Embryonic facial prominence (tissue), 1 donor: Measurements from ENCODE around the gene AHNAK2.
"Not testable (repeated sequence)": the region's sequence is repeated elsewhere in the genome, so short reads cannot be mapped to it uniquely, and the experiment has no call there.

Source experiments
- DNase-seq: peaks from one replicate; pipeline ENCODE4 v3.0.0-alpha.2; 2016; ENCODE audit errors: extremely low spot score

AHNAK2 gene

DNA sequence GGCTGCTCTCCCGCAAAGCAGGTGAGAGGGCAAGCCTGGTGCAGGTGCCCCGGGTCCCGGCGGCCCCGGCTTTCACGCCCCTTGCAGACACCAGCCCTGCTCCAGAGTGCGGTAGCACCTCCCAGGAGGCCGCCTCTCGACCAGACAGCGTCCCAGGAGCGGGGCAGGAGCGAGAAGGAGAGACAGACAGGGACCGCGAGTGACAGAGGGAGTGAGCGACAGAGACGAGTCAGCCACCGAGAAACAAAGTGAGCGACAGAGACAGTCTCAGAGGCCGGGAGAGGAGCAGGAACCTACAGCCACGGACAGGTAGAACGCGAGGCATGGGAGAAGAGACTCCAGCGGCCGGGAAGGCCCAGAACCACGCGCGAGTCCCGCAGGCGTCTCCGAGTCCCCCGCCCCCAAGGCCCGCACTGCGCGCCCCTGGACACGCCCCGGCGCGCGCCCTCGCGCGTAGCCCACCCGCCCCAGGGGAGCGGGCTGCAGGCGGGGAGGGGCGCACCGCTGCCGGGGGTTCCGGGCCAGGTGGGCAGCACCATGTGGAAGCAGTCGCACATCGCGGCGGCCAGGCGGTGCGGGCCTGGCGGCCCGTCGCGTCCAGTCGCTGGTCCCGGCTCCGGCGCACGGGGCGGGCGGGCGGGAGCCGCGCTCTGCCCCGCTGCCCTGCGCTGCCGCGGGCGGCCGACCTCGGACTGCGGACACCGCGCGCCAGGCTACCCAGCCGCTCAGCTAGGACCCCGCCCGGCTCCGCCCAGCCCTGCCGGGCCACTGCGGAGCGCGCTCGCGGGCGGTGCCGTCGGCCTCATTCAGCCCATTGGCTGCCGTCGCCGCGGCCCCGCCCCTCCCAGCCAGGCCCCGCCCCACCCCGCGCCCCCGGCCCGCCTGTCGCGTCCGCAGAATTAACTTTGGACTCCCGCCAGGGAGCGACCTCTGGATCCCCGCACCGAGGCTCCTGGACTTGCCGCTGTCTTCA lies at the start of gene AHNAK2:
Gene AHNAK2 (minus strand): TSS at position 694 of the 973 bp plus-strand sequence. CDS start 137 bp downstream, at position 557.
- no peak for DNase-seq

DNA sequence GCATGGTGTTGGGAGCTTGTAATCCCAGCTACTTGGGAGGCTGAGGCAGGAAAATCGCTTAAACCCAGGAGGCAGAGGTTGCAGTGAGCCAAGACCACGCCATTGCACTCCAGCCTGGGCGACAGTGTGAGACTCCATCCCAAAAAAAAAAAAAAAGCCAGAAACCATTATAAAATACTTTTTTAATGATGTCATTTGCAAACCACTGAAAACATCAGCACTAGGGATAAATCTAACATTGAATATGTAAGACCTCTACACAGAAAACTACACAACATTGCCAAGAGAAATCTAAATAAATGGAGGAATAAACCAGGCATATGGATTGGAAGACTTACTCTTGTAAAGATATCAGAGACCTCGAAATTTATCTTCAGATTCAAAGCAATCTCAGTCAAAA lies 49.5 kb upstream of the AHNAK2 start:
- DNase-seq = not testable (repeated sequence)

DNA sequence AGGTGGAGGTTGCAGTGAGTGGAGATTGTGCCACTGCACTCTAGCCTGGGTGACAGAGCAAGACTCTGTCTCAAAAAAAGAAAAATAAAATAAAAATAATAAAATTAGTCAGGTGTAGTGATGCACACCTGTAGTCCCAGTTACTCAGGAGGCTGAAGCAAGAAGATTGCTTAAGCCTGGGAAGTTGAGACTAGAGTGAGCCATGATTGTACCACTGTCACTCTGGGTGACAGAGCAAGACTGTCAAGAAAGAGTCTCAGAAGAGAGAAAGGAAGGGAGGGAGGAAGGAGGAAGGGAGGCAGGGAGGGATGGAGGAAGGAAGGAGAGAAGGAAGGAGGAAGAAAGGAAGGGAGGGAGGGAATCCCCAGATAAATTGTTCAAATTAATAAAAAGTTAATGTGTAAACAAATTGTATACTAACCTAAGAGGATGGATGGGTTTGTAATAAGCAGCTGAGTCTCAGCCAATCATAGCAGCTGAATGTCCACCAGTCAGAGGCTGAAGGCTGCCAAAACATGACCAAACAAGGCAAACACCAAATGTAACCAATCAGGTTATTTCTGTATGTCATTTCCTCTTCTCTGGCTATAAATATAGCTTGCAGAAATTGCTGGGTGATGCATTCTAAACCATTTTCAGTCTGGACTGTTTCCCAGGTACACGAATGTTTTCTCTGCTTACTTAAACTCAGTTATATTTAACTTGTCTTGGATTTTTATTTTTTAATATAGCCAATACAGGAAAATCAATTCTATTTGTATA lies 48.8 kb upstream of the AHNAK2 start:
- no peak for DNase-seq

DNA sequence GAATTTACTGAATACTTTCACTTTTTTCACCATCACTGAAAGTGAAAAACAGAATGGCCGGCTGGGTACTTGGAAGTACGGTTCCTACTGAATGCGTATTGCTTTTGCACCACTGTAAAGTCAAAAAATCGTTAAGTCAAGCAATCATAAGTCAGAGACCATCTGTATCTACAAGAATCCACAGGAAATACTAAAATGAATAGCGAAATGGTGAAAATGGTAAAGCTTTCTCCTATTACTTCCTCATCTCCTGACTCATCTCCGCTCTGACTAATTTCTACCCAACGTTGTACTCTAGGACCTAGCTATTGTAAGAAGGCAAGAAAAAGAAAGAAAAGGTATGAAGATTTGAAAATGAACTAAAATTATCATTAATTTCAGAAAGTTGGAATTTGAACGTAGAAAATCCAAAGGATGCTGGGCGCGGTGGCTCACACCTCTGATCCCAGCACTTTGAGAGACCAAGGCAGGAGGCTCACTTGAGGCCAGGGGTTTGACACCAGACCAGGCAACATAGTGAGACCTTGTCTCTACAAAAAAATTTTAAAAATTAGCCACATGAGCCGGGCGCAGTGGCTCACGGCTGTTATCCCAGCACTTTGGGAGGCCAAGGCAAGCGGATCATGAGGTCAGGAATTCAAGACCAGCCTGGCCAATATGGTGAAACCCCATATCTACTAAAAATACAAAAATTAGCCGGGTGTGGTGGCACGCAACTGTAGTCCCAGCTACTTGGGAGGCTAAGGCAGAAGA lies 48.0 kb upstream of the AHNAK2 start:
- no peak for DNase-seq

DNA sequence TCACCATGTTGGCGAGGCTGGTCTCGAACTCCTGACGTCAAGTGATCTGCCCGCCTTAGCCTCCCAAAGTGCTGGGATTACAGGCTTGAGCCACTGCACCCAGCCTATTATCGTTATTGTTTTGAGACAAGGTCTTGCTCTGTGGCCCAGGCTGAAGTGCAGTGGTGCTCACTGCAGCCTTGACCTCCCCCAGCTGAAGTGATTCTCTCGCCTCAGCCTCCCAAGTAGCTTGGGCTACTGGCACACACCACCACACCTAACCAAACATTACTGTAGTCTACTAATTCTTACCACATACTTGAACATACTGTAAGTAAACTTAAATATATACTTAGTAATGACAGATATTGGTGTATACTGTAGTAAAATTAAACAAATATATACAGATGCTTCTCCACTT lies 47.3 kb upstream of the AHNAK2 start:
- no peak for DNase-seq

DNA sequence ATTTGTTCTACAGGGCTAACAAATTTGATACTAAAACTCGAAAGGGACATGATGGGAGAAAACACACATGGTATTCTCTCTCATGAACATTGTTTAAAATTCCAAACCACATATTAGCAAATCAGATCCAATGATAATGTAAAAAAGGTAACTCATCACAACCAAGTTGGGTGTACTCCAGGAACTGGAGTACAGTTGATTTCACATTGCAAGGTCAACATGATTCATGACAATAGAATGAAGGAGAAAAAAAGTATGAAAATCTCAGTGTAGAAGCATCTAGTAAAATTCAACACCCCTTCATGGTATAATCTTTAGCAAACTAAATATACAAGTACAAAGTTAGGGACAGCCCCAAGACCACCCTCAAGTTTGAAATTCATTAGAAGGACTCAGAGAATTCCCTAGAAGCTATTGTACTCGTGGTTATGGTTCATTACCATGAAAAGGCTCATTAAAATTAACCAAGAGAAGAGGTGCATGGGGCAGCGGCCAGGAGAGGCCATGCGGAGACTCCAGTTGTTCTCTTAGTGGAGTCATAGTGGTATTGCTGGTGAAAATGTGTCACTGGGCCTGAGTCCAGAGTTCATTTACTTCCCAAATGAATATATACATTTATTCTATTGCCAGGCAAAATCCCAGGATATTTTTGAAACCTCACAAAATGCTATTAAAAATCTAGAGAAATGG lies 45.8 kb upstream of the AHNAK2 start:
- no peak for DNase-seq

DNA sequence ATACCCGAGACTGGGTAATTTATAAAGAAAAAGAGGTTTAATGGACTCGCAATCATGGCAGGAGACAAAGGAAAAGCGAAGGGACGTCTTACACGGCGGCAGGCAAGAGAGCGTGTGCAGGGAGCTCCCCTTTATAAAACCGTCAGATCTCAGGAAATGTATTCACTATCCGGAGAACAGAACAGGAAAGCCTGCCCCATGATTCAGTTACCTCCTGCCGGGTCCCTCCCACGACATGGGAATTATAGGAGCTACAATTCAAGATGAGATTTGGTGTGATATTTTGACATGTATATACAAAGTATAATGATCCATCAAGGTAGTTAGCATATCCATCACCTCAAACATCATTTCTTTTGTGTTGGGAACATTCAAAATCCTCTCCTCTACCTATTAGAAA lies 45.0 kb upstream of the AHNAK2 start:
- DNase-seq = no peak

DNA sequence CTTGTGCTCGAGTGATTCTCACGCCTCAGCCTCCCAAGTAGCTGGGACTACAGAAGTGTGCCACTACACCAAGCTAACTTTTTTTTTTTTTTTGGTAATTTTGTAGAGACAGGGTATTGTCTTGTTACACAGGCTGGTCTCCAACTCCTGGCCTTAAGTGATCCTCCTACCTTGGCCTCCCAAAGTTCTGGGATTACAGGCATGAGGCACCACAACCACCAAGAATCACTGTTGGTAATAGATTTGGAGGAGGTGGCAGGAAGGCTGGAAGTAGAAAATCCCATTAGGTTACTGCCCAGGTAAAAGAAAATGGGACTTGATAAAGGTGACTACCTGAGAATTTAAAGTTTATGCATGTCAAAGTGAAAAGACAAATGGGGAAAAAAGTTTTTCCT lies 44.1 kb upstream of the AHNAK2 start:
- no peak for DNase-seq

DNA sequence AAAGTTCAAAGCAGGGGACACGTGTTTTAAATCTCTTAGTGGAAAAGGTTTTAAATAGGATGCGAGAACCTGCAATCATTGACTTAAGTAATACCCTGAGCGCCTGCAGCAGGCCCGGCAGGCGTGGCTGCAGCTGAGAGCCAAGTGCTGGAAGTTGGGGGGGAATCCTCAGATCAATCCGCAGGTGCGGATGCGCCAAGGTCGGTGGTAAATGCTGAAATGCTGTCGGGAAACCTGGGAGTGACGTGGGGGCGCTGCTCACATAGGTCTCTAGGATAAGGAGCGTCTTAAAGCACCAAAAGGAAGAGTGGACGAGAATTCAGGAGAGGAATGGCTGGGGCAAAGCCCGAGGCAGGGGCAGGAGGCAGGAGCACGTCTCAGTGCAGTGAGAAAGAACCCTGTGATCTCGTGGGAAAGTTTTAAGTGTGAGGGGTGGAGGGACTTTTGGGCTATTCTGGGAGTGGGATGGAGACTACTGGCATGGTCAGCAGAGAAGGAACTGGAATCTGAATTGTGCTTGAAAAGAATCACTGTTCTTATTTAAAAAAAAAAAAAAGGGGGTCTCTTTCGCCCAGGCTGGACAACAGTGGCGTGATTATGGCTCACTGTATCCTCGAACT lies 43.6 kb upstream of the AHNAK2 start:
- DNase-seq = peak; percentile 40

DNA sequence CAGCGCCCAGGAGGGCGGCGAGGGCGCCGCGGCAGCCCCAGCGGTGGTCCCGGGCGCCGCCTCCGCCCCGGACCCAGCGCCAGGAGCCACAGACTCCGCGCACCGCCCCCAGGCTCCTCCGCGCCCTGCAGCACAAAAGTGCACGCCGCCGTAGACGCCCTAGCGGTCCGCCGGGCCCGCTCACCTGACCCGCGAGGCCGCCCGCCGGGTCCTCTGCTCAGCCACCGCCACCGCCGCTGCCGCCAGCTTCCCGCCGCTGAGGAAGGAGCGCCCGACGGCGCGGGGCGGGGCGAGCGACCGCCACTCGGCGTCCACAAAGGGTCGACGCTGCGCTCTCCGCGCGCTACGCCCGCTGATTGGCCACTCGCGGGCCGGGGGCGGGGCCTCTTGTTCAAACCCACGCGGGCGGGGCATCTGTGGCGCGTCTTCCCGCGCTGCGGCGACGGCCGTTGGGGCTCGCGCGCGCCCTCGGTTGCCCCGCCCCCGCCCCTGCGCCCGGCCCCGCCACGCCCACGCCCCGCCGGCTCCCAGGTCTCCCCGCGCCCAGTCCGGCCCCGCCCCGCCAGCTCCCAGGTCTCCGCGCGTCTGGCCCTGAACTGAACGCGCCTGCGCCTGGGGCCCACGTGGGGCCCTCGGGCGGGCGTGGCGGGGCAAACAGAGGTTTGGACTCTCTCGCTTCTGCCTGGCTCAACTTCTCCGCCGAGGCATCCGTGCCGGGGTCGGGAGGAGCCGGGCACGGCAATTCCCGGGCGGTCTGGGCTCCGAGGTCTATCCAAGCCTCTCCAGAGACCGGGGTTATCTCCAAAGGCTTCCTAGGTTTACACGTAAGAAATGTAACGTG lies 42.9 kb upstream of the AHNAK2 start, which contains the start of gene CDCA4:
Gene CDCA4 (minus strand): TSS at position 269 of the 841 bp plus-strand sequence. CDS start 9,154 bp downstream, outside the sequence.
- peak; percentile 93 for DNase-seq

DNA sequence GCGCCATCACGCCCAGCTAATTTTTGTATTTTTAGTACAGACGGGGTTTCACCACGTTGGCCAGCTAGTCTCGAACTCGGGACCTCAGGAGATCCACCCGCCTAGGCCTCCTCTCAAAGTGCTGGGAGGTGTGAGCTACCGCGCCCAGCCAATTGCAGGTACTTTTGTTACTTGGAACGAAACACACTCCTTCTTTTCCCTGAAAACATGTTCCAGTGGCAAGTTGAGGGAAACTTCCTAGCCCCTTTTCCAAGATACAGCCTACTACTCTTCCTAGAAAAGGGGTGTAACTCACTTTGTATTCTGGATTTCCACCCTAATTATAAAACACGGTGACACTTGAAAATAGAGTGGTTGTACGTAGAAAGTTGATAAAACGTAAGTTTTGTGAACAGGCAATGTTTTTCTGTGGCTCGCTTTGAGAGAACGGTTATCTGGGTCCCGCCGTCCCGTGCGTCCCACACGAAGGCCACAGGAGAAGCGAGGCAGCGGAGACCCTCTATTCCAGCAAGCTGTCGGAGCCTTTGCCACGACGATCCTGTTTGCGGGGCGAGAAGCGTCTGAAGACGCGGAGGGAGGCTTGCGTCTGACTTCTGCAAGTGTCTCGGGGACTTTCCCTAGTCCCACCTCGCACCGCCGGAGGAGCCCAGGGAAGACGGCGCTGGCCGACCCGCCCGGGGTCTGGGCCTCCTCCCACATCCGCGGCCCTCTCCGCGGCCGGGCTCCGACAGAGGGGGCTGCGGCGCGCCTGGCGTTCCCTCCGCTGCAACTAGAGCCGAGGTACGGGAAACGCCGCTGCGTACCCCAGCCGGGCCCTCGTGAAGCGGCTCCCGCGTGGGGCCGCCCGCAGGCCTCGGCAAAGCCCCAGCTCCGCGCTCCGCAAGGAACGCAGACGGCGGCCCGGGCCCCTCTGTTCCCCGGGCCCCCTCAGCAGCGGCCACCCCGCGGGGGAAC lies 42.0 kb upstream of the AHNAK2 start:
- peak; percentile 23 for DNase-seq

DNA sequence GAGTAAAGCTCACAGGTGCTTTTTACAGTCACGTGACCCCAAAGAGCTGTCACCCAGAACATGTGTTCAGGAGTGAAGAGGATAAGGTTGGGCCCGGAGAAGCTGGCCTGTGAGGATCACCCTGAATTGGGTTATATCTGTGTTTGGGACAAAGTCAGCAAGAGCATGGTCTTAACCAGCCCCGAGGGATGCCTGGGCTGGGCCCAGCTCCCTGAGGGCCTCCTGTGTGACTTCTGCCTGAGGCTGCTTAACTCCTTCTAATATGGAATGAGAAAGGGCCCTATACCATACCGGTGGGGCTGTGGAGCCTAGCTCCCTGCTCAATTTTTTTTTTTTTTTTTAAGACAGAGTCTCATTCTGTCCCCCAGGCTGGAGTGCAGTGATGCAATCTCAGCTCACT lies 40.2 kb upstream of the AHNAK2 start:
- no peak for DNase-seq

DNA sequence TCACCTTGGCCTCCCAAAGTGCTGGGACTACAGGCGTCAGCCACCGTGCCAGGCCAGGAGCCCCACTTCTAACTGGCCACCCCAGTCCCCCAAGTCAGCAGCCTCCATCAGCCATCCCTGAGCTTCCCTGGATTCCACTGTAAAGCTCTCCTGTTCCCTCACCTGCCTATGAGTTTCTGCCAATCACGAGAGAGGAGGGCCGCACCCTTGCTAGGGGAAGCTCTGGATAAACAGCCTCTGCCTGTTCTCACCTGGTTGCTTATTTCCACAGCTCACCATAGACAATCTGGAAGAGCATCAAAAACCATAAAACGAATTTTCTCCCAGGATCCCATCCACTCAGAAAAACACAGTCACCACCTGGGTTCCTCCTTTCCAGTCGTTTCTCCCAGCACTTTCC lies 37.7 kb upstream of the AHNAK2 start:
- DNase-seq = no peak

DNA sequence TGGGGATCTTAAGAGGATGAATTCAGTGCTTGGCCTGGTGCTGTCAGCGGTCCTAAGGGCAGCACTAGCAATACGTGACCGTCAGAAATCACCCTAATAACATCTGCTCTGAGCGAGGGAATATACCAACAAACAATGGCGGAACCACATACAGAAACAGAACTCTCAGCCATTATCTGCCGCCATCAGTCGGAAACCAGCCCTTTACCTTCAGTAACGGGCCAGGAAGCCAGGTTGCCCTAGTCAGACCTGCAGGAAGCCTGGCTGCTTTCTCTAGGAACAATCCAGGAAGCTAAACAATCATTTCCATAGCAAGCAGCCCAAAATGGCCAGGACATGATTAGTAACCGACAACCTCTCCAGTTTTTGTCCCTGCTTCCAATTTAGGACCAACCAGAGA lies 37.1 kb upstream of the AHNAK2 start:
- no peak for DNase-seq

DNA sequence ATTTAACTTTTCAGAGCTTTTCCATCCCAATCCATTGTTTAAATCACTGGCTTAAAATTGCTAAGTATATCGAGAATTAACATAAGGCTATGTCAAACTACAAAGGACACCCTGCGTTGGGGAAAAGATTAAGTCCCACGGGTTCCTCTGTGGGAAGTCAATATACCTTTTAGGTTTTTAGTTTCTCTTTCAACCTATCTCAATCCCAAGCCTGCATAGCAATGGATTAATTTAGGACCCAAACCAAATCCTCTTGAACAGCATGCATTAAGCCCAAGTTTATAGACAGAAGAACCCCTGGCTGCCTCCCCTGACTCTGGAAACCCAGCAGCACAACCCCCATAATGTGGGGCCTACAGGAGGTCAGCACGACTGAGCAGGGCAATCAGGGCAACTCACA lies 36.5 kb upstream of the AHNAK2 start:
- DNase-seq = no peak

DNA sequence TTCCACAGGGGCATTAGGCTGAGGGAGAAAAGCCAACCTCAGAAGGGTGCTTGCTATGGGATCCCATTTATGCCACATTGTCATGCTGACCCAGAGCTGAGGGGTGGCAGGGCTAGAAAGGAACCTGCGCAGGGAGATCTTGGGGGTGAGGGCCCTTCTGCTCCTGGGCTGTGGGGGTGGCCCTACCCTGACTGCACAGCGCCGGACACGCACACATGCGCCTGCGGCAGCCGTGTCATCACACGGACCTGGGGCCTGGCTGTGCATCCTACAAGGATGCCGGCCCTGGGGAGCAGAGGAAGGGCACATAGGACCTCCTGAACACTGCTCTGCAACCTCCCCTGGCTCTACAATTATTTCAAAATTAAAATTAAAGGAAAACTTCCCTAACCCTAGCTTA lies 35.9 kb upstream of the AHNAK2 start:
- no peak for DNase-seq

DNA sequence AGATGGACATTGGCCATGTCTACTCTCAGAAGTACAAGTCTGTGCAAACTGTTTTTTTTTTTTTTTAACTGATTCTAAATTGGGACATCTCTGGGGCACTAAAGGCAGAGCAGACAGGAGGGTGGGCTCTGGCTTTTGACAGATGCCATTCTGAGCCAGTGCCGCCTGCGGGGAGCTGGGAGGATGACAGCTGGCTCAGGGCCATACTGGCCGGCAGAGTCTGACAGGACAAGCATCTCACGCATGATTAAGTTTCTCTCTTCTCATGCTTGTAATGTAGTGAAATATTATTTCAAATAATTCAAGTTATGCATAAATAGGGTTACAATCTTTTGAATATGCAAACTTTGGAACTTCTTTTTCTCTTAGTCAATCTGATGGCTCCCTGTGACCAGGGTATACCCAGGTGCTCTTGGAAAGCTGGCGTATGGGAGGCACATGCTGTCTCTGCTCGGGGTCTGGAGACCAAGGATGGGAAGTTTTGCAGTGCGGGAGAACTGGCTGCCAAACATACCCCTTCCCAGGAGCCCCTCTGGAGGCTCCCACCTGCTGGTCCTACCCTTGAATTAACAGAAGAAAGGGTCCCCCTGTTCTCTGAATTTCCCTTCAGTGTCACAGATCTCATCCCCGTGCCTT lies 35.1 kb upstream of the AHNAK2 start:
- DNase-seq = no peak
